HL-60 (cell line): ENCODE data around the gene SPATA25.

Experiments
- DNase-seq, 2 experiments: peaks; one replicate each; pipeline ENCODE4 v3.0.0-alpha.2; 2010 to 2020; ENCODE audit warnings: low read depth in 1 of 2, low spot score in 1 of 2
- H3K27ac ChIP-seq: fragments of 250-450 bp; sonication (Bioruptor Pico); replicated peaks from 2 replicates; pipeline ENCODE4 v1.5.1; 2020; ENCODE audit warnings: mild to moderate bottlenecking, moderate library complexity
- H3K27me3 ChIP-seq: fragments of 250-450 bp; sonication (Bioruptor Pico); 2 replicates; pipeline ENCODE4 v1.5.1; 2021; ENCODE audit warnings: mild to moderate bottlenecking, moderate library complexity; ENCODE audit not compliant: insufficient read depth, poor library complexity, severe bottlenecking
- H3K4me3 ChIP-seq: replicated peaks from 2 replicates; pipeline ENCODE4 v1.5.1; 2011; ENCODE audit warnings: mild to moderate bottlenecking, control low read depth, low read length; ENCODE audit not compliant: insufficient read depth
- CTCF ChIP-seq: IDR thresholded peaks from one replicate; pipeline ENCODE4 v1.5.1; 2011; ENCODE audit warnings: low read length, control low read depth, inconsistent platforms; ENCODE audit not compliant: insufficient read depth
- GABPA ChIP-seq: IDR thresholded peaks from 2 replicates; pipeline ENCODE4 v1.6.1; 2012; ENCODE audit warnings: low read depth
- POLR2AphosphoS5 ChIP-seq: IDR thresholded peaks from 2 replicates; pipeline ENCODE4 v1.6.1; 2012; ENCODE audit warnings: low read depth
- SPI1 ChIP-seq: IDR thresholded peaks from 2 replicates; pipeline ENCODE4 v1.6.1; 2012; ENCODE audit warnings: low read depth, mild to moderate bottlenecking, borderline replicate concordance
- long read RNA-seq: library from polyadenylated mRNA; unstranded; transcript quantifications from one replicate; pipeline ENCODE4 v2.0.0, GENCODE V29; 2020
- TF ChIP-seq, protein P1 (sequence below): IDR thresholded peaks from 2 replicates; pipeline ENCODE4 v1.6.1; 2012; ENCODE audit warnings: low read depth; ENCODE audit not compliant: insufficient replicate concordance

Gene SPATA25, protein sequence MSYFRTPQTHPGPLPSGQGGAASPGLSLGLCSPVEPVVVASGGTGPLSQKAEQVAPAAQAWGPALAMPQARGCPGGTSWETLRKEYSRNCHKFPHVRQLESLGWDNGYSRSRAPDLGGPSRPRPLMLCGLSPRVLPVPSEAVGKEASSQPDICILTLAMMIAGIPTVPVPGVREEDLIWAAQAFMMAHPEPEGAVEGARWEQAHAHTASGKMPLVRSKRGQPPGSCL
- long read RNA-seq, result 0 reads

DNA sequence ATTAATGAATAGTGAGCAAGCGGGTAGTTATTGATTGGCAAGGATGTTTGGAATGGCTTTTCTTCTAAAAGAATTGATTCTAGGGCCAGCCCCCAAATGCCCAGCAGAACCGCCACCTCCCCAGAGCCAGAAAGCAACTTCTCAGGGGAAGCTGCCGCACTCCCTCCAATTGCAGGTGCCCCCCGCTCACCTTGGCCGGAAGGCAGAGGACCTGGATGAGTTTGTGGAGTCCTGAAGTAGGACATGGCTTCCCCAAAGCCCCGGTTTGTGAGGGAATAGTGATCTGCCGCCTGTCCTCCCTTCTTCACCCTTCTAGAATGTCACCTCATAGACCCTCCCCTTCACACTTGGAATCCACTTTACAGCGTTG, at the start of gene SPATA25:
Gene SPATA25, minus strand, starts transcription at position 277 of the 370 bp plus-strand sequence. Its CDS starts 32 bp downstream, at position 245.
- H3K27ac ChIP-seq, result no peak within 1 kb of the TSS
- H3K27me3 ChIP-seq, result no peaks in the 10 kb centered on the region
- TF ChIP-seq SPI1, result no peak
- TF ChIP-seq, protein P1, sequence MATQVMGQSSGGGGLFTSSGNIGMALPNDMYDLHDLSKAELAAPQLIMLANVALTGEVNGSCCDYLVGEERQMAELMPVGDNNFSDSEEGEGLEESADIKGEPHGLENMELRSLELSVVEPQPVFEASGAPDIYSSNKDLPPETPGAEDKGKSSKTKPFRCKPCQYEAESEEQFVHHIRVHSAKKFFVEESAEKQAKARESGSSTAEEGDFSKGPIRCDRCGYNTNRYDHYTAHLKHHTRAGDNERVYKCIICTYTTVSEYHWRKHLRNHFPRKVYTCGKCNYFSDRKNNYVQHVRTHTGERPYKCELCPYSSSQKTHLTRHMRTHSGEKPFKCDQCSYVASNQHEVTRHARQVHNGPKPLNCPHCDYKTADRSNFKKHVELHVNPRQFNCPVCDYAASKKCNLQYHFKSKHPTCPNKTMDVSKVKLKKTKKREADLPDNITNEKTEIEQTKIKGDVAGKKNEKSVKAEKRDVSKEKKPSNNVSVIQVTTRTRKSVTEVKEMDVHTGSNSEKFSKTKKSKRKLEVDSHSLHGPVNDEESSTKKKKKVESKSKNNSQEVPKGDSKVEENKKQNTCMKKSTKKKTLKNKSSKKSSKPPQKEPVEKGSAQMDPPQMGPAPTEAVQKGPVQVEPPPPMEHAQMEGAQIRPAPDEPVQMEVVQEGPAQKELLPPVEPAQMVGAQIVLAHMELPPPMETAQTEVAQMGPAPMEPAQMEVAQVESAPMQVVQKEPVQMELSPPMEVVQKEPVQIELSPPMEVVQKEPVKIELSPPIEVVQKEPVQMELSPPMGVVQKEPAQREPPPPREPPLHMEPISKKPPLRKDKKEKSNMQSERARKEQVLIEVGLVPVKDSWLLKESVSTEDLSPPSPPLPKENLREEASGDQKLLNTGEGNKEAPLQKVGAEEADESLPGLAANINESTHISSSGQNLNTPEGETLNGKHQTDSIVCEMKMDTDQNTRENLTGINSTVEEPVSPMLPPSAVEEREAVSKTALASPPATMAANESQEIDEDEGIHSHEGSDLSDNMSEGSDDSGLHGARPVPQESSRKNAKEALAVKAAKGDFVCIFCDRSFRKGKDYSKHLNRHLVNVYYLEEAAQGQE, result no peak
- no peak for TF ChIP-seq POLR2AphosphoS5
- TF ChIP-seq CTCF, result no peak
- no peak for TF ChIP-seq GABPA
- DNase-seq, result no peak
- H3K4me3 ChIP-seq, result no peak within 1 kb of the TSS

DNA sequence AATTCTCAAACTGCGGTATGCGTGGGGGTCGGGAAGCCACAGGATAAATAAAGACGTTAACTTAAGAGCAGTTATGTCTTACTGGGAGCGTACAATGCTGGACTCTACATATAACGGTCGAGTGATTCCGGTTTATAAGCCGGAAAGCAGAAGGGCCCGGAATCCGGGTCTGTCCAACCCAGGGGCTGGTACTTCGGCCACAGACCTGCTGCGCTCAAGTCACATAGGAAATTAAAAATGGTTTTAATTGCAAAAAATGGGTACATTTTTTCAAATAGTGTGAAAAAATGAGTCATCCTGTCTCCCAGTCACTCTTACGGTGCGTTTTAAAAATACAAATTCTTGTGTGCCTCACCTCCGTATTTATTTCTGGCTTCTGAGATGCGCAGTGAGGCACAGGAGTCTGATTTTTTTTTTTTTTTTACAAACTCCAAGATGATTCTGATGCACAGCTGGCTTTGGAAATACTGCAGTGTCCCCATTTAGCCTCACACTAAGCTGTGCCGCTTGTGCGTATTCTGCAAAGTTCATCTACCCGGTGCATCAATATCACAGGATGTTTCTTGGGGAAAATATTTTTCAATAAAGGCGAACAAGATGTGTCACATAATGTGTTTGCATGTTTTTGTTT, 48.1 kb upstream of the SPATA25 start:
- Histone ChIP-seq H3K27me3 (no peaks in the 10 kb centered on the region), H3K27ac (peak overlapping the region; percentile 58), H3K4me3 (peak overlapping the region; percentile 86)
- TF ChIP-seq, protein P1, result no peak
- TF ChIP-seq SPI1 (0 out of 2 replicates have a peak, but pooled peaks have one; percentile 8), GABPA (no peak)
- no peak for DNase-seq

- peak; percentile 91 to 97 for DNase-seq
- Histone ChIP-seq H3K4me3 (peak within 1 kb of the TSS; percentile 96), H3K27ac (peak within 1 kb of the TSS; percentile 100), H3K27me3 (no peaks in the 10 kb centered on the region)
- TF ChIP-seq, protein P1, result peak; percentile 84
- TF ChIP-seq GABPA, result no peak
- TF ChIP-seq POLR2AphosphoS5, result peak; percentile 100
- TF ChIP-seq CTCF, result no peak
These were observed 47.4 kb upstream of the SPATA25 start, which contains the start of gene PCIF1 for GRCh38 chr20:45934586-45935415. PCIF1 (plus strand) TSS chr20:45934683; CDS start chr20:45939000, 4,317 bp downstream.
